Stomach (tissue), 9 donors: ENCODE data around the gene P3H4. TPM values are rescaled to one million over a fixed set of nuclear protein-coding genes. Genes with fewer than 3 reads are reported as not detected.
A peak's percentile ranks its signal among the peaks of the same experiment; 100 is the strongest.

ENCODE experiments used
- DNase-seq, 2 donors: peaks; one replicate each; pipeline versions ENCODE4 v3.0.0 to v3.0.0-alpha.2; 2013 to 2019
- H3K27ac ChIP-seq, 5 donors: fragments of 200-600 bp in 4 of 5; sonication (generic) in 4 of 5; one replicate each; pipeline ENCODE4 v1.5.1; 2013 to 2019; ENCODE audit warnings: mild to moderate bottlenecking in 1 of 5, moderate library complexity in 1 of 5
- H3K27me3 ChIP-seq, 3 donors: fragments of 200-600 bp; sonication (generic); one replicate each; pipeline ENCODE4 v1.5.1; 2017 to 2019; ENCODE audit warnings: mixed run types in 1 of 3
- H3K36me3 ChIP-seq, 4 donors: fragments of 200-600 bp; sonication (generic); 1 replicate in 3 of 4; 2 replicates in 1 of 4; pipeline ENCODE4 v1.5.1; 2016 to 2019
- H3K4me1 ChIP-seq, 4 donors: fragments of 200-600 bp; sonication (generic); one replicate each; pipeline ENCODE4 v1.5.1; 2016 to 2019
- H3K4me3 ChIP-seq, 4 donors: fragments of 200-600 bp; sonication (generic) in 3 of 4; one replicate each; pipeline ENCODE4 v1.5.1; 2016 to 2019; ENCODE audit warnings: mild to moderate bottlenecking in 1 of 4
- H3K9me3 ChIP-seq, 4 donors: fragments of 200-600 bp; sonication (generic); one replicate each; pipeline ENCODE4 v1.5.1; 2016 to 2019
- CTCF ChIP-seq, 7 experiments: fragments of 450-650 bp in 4 of 7; fragments of 200-600 bp in 3 of 7; sonication (generic) in 3 of 7; IDR thresholded peaks; one replicate each; pipeline ENCODE4 v1.5.1; 2016 to 2019; ENCODE audit warnings: antibody characterized with exemption in 7 of 7, control low read depth in 2 of 7, mild to moderate bottlenecking in 1 of 7
- EP300 ChIP-seq: sonication (generic); formaldehyde crosslinking; IDR thresholded peaks from one replicate; pipeline ENCODE4 v1.6.1; 2017; ENCODE audit warnings: antibody characterized with exemption
- POLR2A ChIP-seq, 4 donors: fragments of 450-650 bp; IDR thresholded peaks; one replicate each; pipeline ENCODE4 v1.6.1; 2016; ENCODE audit warnings: antibody characterized with exemption in 4 of 4, control low read depth in 2 of 4, mild to moderate bottlenecking in 1 of 4, moderate library complexity in 1 of 4
- POLR2AphosphoS5 ChIP-seq, 3 donors: sonication (generic); formaldehyde crosslinking; IDR thresholded peaks; one replicate each; pipeline ENCODE4 v1.6.1; 2016; ENCODE audit warnings: antibody characterized with exemption in 3 of 3
- WGBS, 5 donors: extraction: QIAGEN DNeasy Blood & Tissue Kit in 3 of 5; methylation state at CpG; one replicate each; pipeline versions ENCODE4 v1.1.5 to v1.1.7; 2013 to 2018; 5-methylcytosine and 5-hydroxymethylcytosine counted together
- intact Hi-C: fragments of 100-400 bp; cut with DNase I; formaldehyde crosslinking; loops from one replicate; pipeline ENCODE4 v1.15.1; 2023; ENCODE audit warnings: low total_unique reads
- polyA plus RNA-seq, 3 donors: library from polyadenylated mRNA; stranded (reverse); fragments of 200-250 nt; gene quantifications; one replicate each; pipeline ENCODE4 v1.2.3, GENCODE V29; 2013
- total RNA-seq, 5 donors: library from RNA; depleted of rRNA; stranded (reverse); fragments of >200 nt; gene quantifications; one replicate each; pipeline versions ENCODE4 v1.1.0 to v1.2.3, GENCODE V29; 2014 to 2016
- donor health status: healthy with polysubstance abuse.
- donor health status: Bipolar disorder and iron deficiency.
- donor health status: healthy.

P3H4 gene
- total and polyA plus RNA-seq, 8 donors, result 4.0 to 64.6 (median 7.6) TPM

- peak in 1 of 2 donors; percentile 9 for DNase-seq
- Histone ChIP-seq H3K4me3 (no peak overlapping the region), H3K4me1 (no peaks in the 10 kb centered on the region), H3K27me3 (no peaks in the 10 kb centered on the region), H3K9me3 (no peaks in the 10 kb centered on the region), H3K36me3 (peaks cover 42 to 72% (median 58%) of the 10 kb centered on the region in 4 donors), H3K27ac (no peak overlapping the region)
- WGBS, 5 donors, result 76 to 84% (median 84%) methylated on average over 11 to 12 of the region's 12 CpGs
- intact Hi-C loops, result no loop called here
- TF ChIP-seq EP300 (no peak), POLR2AphosphoS5 (IDR thresholded peaks at IDR 0.05) (no peak), CTCF (IDR thresholded peaks at IDR 0.05) (no peak), POLR2A (IDR thresholded peaks at IDR 0.05) (no peak)
Observed at GRCh38 chr17:41754066-41754465, 57.7 kb downstream of the P3H4 start.

Other genes starting within 250 kb of the P3H4 start
- gene KRT9, start 239.9 kb downstream of the P3H4 start, total RNA-seq, result not detected
- not detected for gene KRT9, start 239.9 kb downstream of the P3H4 start, polyA plus RNA-seq
- 1 to 10 TPM in 1 of 5 donors, not detected in 4; 1.3 TPM for gene KRT14, start 225.1 kb downstream of the P3H4 start, total RNA-seq
- gene KRT14, start 225.1 kb downstream of the P3H4 start, polyA plus RNA-seq, result 100 to 1,000 TPM in 1 of 3 donors, 1 to 10 TPM in 1, not detected in 1; 2.4 to 164 TPM
- gene KRT16, start 199.2 kb downstream of the P3H4 start, total RNA-seq, result 1 to 10 TPM in 1 of 5 donors, not detected in 4; 1.1 TPM
- gene KRT16, start 199.2 kb downstream of the P3H4 start, polyA plus RNA-seq, result 10 to 100 TPM in 1 of 3 donors, 1 to 10 TPM in 1, not detected in 1; 1.3 to 32.8 TPM
- 10 to 100 TPM in 2 of 5 donors, 1 to 10 TPM in 2, not detected in 1; 1.6 to 13.6 (median 8.1) TPM for gene KRT17, start 187.4 kb downstream of the P3H4 start, total RNA-seq
- gene KRT17, start 187.4 kb downstream of the P3H4 start, polyA plus RNA-seq, result 10 to 100 TPM in 1 of 3 donors, 1 to 10 TPM in 2; 2.0 to 14.2 (median 6.0) TPM
- 100 to 1,000 TPM in 3 of 5 donors, 10 to 100 TPM in 2; 62.4 to 255 (median 187) TPM for gene EIF1, start 123.1 kb downstream of the P3H4 start, total RNA-seq
- 100 to 1,000 TPM; 333 to 972 (median 834) TPM for gene EIF1, start 123.1 kb downstream of the P3H4 start, polyA plus RNA-seq
- gene GAST, start 99.6 kb downstream of the P3H4 start, total RNA-seq, result 10 to 100 TPM in 1 of 5 donors, not detected in 4; 32.7 TPM
- gene GAST, start 99.6 kb downstream of the P3H4 start, polyA plus RNA-seq, result 1 to 10 TPM in 1 of 3 donors, not detected in 2; 1.3 TPM
- under 1 TPM in 1 of 5 donors, not detected in 4; 0.55 TPM for gene HAP1, start 77.3 kb downstream of the P3H4 start, total RNA-seq
- gene HAP1, start 77.3 kb downstream of the P3H4 start, polyA plus RNA-seq, result under 1 TPM; 0.31 to 0.85 (median 0.44) TPM
- gene JUP, start 25.2 kb downstream of the P3H4 start, total RNA-seq, result 100 to 1,000 TPM in 1 of 5 donors, 10 to 100 TPM in 4; 59.5 to 248 (median 84.8) TPM
- gene JUP, start 25.2 kb downstream of the P3H4 start, polyA plus RNA-seq, result 100 to 1,000 TPM in 2 of 3 donors, 10 to 100 TPM in 1; 85.7 to 163 (median 154) TPM
- gene FKBP10, start 1.1 kb upstream of the P3H4 start, total RNA-seq, result 10 to 100 TPM in 3 of 5 donors, 1 to 10 TPM in 2; 4.6 to 45.3 (median 20.1) TPM
- 10 to 100 TPM in 2 of 3 donors, 1 to 10 TPM in 1; 8.9 to 17.0 (median 12.8) TPM for gene FKBP10, start 1.1 kb upstream of the P3H4 start, polyA plus RNA-seq
- 10 to 100 TPM in 4 of 5 donors, 1 to 10 TPM in 1; 9.8 to 79.5 (median 31.4) TPM for gene NT5C3B, start 24.3 kb upstream of the P3H4 start, total RNA-seq
- 10 to 100 TPM; 70.6 to 80.7 (median 77.0) TPM for gene NT5C3B, start 24.3 kb upstream of the P3H4 start, polyA plus RNA-seq
- 1 to 10 TPM in 1 of 5 donors, not detected in 4; 1.1 TPM for gene KLHL10, start 25.9 kb upstream of the P3H4 start, total RNA-seq
- under 1 TPM in 1 of 3 donors, not detected in 2; 0.23 TPM for gene KLHL10, start 25.9 kb upstream of the P3H4 start, polyA plus RNA-seq
- 10 to 100 TPM in 3 of 5 donors, 1 to 10 TPM in 2; 1.8 to 26.4 (median 11.2) TPM for gene KLHL11, start 53.5 kb upstream of the P3H4 start, total RNA-seq
- gene KLHL11, start 53.5 kb upstream of the P3H4 start, polyA plus RNA-seq, result under 1 TPM; 0.43 to 0.87 (median 0.61) TPM
- 100 to 1,000 TPM in 1 of 5 donors, 10 to 100 TPM in 4; 29.8 to 121 (median 48.7) TPM for gene ACLY, start 107.0 kb upstream of the P3H4 start, total RNA-seq
- 10 to 100 TPM; 19.8 to 23.8 (median 23.5) TPM for gene ACLY, start 107.0 kb upstream of the P3H4 start, polyA plus RNA-seq
- gene ODAD4, start 118.7 kb upstream of the P3H4 start, total RNA-seq, result 1 to 10 TPM in 1 of 5 donors, not detected in 4; 1.3 TPM
- gene ODAD4, start 118.7 kb upstream of the P3H4 start, polyA plus RNA-seq, result 1 to 10 TPM in 1 of 3 donors, under 1 TPM in 2; 0.78 to 2.1 (median 0.81) TPM
- gene CNP, start 154.8 kb upstream of the P3H4 start, total RNA-seq, result 10 to 100 TPM; 21.0 to 47.2 (median 30.7) TPM
- gene CNP, start 154.8 kb upstream of the P3H4 start, polyA plus RNA-seq, result 10 to 100 TPM; 27.3 to 29.1 (median 29.0) TPM
- 100 to 1,000 TPM in 1 of 5 donors, 10 to 100 TPM in 4; 12.3 to 161 (median 61.6) TPM for gene DNAJC7, start 205.5 kb upstream of the P3H4 start, total RNA-seq
- 10 to 100 TPM; 66.7 to 93.3 (median 74.5) TPM for gene DNAJC7, start 205.5 kb upstream of the P3H4 start, polyA plus RNA-seq
- 10 to 100 TPM in 4 of 5 donors, 1 to 10 TPM in 1; 7.5 to 27.4 (median 19.6) TPM for gene NKIRAS2, start 208.1 kb upstream of the P3H4 start, total RNA-seq
- gene NKIRAS2, start 208.1 kb upstream of the P3H4 start, polyA plus RNA-seq, result 10 to 100 TPM; 16.8 to 28.5 (median 27.6) TPM
- 1 to 10 TPM in 3 of 5 donors, not detected in 2; 1.8 to 5.2 (median 2.5) TPM for gene C17orf113, start 238.7 kb upstream of the P3H4 start, total RNA-seq
- under 1 TPM; 0.31 to 0.92 (median 0.68) TPM for gene C17orf113, start 238.7 kb upstream of the P3H4 start, polyA plus RNA-seq